Uterus (tissue), 2 donors: Measurements from ENCODE around the gene ISYNA1.
A peak's percentile ranks its signal among the peaks of the same experiment; 100 is the strongest.

Source experiments
- POLR2A ChIP-seq, 2 donors: fragments of 450-650 bp; IDR thresholded peaks; one replicate each; pipeline ENCODE4 v1.6.1; 2016; ENCODE audit warnings: antibody characterized with exemption in 2 of 2, mild to moderate bottlenecking in 1 of 2, moderate library complexity in 1 of 2
- TF ChIP-seq, protein P1 (sequence below), 4 experiments: fragments of 200-600 bp in 2 of 4; fragments of 450-650 bp in 2 of 4; sonication (generic) in 2 of 4; IDR thresholded peaks; one replicate each; pipeline ENCODE4 v1.5.1; 2016 to 2019; ENCODE audit warnings: antibody characterized with exemption in 4 of 4, mild to moderate bottlenecking in 2 of 4, moderate library complexity in 1 of 4

DNA sequence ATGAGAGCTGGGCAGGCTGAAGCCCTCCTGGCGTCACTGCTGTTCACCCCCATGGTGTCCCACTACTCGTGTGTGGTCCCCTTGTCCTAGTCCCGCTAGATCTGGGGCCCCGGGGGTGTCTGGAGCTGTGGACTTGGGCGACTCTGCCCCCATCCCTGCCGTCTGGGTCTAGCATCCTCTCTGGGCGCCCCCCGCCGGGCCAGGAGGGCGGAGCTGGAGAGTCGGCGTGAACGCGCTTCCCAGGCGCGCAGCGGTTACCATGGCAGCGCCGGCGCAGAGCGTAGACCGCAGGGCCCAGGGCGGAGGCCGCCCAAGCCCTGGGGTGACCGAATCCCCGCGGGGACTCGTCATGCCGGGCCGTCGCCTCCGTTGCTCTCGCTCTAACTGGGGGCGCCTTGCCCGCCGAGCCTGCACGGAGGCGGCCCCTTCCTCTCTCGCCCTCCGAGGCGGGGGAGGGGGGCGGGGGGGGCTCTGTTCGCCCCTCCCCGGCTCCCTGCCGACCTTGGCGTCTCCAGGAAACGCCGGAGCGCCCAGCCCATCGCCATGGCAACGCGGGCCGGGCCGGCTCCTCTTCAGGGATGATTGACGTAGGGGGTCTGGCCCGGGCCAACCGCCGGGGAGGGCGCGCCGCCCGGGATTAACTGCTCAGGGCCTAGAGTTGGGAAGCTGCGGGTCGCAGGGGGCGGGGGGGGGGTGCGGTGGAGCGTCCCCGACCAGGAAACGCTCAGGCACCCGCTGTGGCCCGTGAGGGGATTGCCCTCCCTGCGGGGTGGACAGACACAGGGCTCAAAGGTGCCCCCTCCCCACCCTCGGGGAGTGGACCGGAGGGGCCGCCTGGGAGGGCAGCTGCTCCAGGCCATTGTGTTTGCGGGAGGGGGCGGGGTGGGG is 8.9 kb downstream of the ISYNA1 start:
- TF ChIP-seq, protein P1, sequence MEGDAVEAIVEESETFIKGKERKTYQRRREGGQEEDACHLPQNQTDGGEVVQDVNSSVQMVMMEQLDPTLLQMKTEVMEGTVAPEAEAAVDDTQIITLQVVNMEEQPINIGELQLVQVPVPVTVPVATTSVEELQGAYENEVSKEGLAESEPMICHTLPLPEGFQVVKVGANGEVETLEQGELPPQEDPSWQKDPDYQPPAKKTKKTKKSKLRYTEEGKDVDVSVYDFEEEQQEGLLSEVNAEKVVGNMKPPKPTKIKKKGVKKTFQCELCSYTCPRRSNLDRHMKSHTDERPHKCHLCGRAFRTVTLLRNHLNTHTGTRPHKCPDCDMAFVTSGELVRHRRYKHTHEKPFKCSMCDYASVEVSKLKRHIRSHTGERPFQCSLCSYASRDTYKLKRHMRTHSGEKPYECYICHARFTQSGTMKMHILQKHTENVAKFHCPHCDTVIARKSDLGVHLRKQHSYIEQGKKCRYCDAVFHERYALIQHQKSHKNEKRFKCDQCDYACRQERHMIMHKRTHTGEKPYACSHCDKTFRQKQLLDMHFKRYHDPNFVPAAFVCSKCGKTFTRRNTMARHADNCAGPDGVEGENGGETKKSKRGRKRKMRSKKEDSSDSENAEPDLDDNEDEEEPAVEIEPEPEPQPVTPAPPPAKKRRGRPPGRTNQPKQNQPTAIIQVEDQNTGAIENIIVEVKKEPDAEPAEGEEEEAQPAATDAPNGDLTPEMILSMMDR (IDR thresholded peaks at IDR 0.05), result no peak
- peak in 1 of 2 donors; percentile 22 for TF ChIP-seq POLR2A (IDR thresholded peaks at IDR 0.05)
